HG02885 (cell line): ENCODE data around the gene FAM120AOS.
"Not testable (repeated sequence)": the region's sequence is repeated elsewhere in the genome, so short reads cannot be mapped to it uniquely, and the experiment has no call there.

Experiments used
- ATAC-seq: cut with Tn5 transposase; IDR thresholded peaks from one replicate; pipeline ENCODE4 v1.9.1; 2021; ENCODE audit warnings: mild to moderate bottlenecking; ENCODE audit not compliant: unreplicated experiment, poor library complexity

The FAM120AOS gene

GRCh38 chr9:93446073-93446472 lies 7.3 kb downstream of the FAM120AOS start:
- ATAC-seq, result no peak

- no peak for ATAC-seq
Measured at GRCh38 chr9:93440896-93441580, 12.3 kb downstream of the FAM120AOS start.

GRCh38 chr9:93439301-93439700 lies 14.1 kb downstream of the FAM120AOS start:
- ATAC-seq, result not testable (repeated sequence)

GRCh38 chr9:93437996-93438395 lies 15.4 kb downstream of the FAM120AOS start:
- ATAC-seq, result no peak

- ATAC-seq, result no peak
Measured at GRCh38 chr9:93436655-93437407, 16.6 kb downstream of the FAM120AOS start.

- ATAC-seq, result no peak
Measured at GRCh38 chr9:93436218-93436617, 17.2 kb downstream of the FAM120AOS start.

GRCh38 chr9:93435386-93435785 lies 18.0 kb downstream of the FAM120AOS start:
- ATAC-seq, result no peak

- no peak for ATAC-seq
Measured at GRCh38 chr9:93434056-93434455, 19.3 kb downstream of the FAM120AOS start.

GRCh38 chr9:93432964-93433363 lies 20.4 kb downstream of the FAM120AOS start:
- no peak for ATAC-seq

- ATAC-seq, result no peak
Measured at GRCh38 chr9:93431539-93432105, 21.8 kb downstream of the FAM120AOS start.

GRCh38 chr9:93427655-93428379 lies 25.6 kb downstream of the FAM120AOS start:
- no peak for ATAC-seq

GRCh38 chr9:93422977-93423616 lies 30.3 kb downstream of the FAM120AOS start:
- no peak for ATAC-seq

GRCh38 chr9:93419023-93419422 lies 34.4 kb downstream of the FAM120AOS start:
- ATAC-seq, result no peak

- ATAC-seq, result no peak
Measured at GRCh38 chr9:93417538-93417937, 35.8 kb downstream of the FAM120AOS start.

GRCh38 chr9:93416530-93417235 lies 36.7 kb downstream of the FAM120AOS start:
- ATAC-seq, result no peak

GRCh38 chr9:93415176-93415690 lies 38.1 kb downstream of the FAM120AOS start:
- ATAC-seq, result no peak

GRCh38 chr9:93413530-93413929 lies 39.9 kb downstream of the FAM120AOS start:
- ATAC-seq, result no peak

GRCh38 chr9:93406371-93406770 lies 47.0 kb downstream of the FAM120AOS start:
- ATAC-seq, result no peak

GRCh38 chr9:93398471-93398870 lies 54.9 kb downstream of the FAM120AOS start:
- no peak for ATAC-seq
